Loucy (cell line): ENCODE measurements around the gene GSDMA.

Source experiments
- H2AFZ ChIP-seq: fragments of 200-600 bp; sonication (generic); 2 replicates; pipeline ENCODE4 v1.6.0; 2016; ENCODE audit warnings: antibody characterized with exemption, mild to moderate bottlenecking, low read length, moderate library complexity
- H3F3A ChIP-seq: fragments of 200-600 bp; 2 replicates; pipeline ENCODE4 v1.6.0; 2016; ENCODE audit warnings: antibody characterized with exemption, low read depth, mild to moderate bottlenecking
- H3K27me3 ChIP-seq: fragments of 200-600 bp; sonication (generic); 2 replicates; pipeline ENCODE4 v1.6.1; 2014; ENCODE audit warnings: low read length, mild to moderate bottlenecking; ENCODE audit not compliant: insufficient read depth, poor library complexity, severe bottlenecking
- H3K36me3 ChIP-seq: fragments of 200-600 bp; sonication (generic); 2 replicates; pipeline ENCODE4 v1.6.1; 2016; ENCODE audit warnings: low read length; ENCODE audit not compliant: insufficient read depth
- H3K4me1 ChIP-seq: fragments of 200-600 bp; sonication (generic); 2 replicates; pipeline ENCODE4 v1.5.1; 2014; ENCODE audit warnings: low read length, mild to moderate bottlenecking; ENCODE audit not compliant: insufficient read depth, poor library complexity, severe bottlenecking
- H3K4me2 ChIP-seq: fragments of 200-600 bp; sonication (generic); 2 replicates; pipeline ENCODE4 v1.6.0; 2014; ENCODE audit warnings: antibody characterized with exemption, low read length, low read depth, mild to moderate bottlenecking; ENCODE audit not compliant: poor library complexity, severe bottlenecking
- H3K4me3 ChIP-seq: fragments of 200-600 bp; sonication (generic); 2 replicates; pipeline ENCODE4 v1.5.1; 2014; ENCODE audit warnings: low read length, mild to moderate bottlenecking, mixed read lengths; ENCODE audit not compliant: poor library complexity, severe bottlenecking
- H3K79me2 ChIP-seq: fragments of 200-600 bp; sonication (generic); 2 replicates; pipeline ENCODE4 v1.6.1; 2014; ENCODE audit warnings: low read length; ENCODE audit not compliant: insufficient read depth
- H3K9ac ChIP-seq: fragments of 200-600 bp; sonication (generic); 2 replicates; pipeline ENCODE4 v1.6.0; 2014; ENCODE audit warnings: mild to moderate bottlenecking, low read depth, low read length, moderate library complexity; ENCODE audit not compliant: poor library complexity, severe bottlenecking
- H3K9me2 ChIP-seq: fragments of 200-600 bp; sonication (generic); replicated peaks from 2 replicates; pipeline ENCODE4 v1.6.1; 2016; ENCODE audit warnings: low read depth, low read length, mixed read lengths
- H3K9me3 ChIP-seq: fragments of 200-600 bp; sonication (generic); 2 replicates; pipeline ENCODE4 v1.6.1; 2014; ENCODE audit warnings: mild to moderate bottlenecking, antibody characterized with exemption, low read length, low read depth; ENCODE audit not compliant: insufficient read depth
- H4K20me1 ChIP-seq: fragments of 200-600 bp; sonication (generic); 2 replicates; pipeline ENCODE4 v1.6.0; 2014; ENCODE audit warnings: antibody characterized with exemption, low read length, mild to moderate bottlenecking; ENCODE audit not compliant: insufficient read depth, poor library complexity, severe bottlenecking
- EZH2phosphoT487 ChIP-seq: fragments of 200-600 bp; IDR thresholded peaks from 2 replicates; pipeline ENCODE4 v1.6.1; 2018; ENCODE audit warnings: antibody characterized with exemption, mild to moderate bottlenecking, moderate library complexity, borderline replicate concordance
- TF ChIP-seq, protein P1 (sequence below): fragments of 200-600 bp; sonication (generic); conservative IDR thresholded peaks from 2 replicates; pipeline ENCODE4 v1.5.1; 2014; ENCODE audit warnings: mild to moderate bottlenecking, antibody characterized with exemption, low read length

The GSDMA gene

DNA sequence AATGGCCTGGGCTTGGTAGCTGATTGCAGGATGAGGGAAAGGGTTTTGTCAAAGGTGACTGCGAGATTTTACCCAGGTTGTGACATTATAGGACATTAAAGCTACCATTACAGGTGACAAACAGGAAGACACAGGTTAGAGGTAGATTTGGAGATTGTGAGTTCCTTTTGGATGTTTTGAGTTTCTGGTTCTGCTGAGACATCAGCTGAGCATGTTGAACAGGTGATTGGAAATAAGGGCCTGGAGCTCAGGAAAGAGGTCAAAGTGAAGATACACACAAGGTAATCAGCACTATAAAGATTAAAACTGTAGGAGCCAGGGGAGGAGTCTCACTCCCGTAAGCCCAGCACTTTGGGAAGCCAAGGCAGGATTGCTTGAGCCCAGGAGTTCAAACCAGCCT lies 6.0 kb downstream of the GSDMA start:
- H3K4me2 ChIP-seq: no peak overlapping the region
- no peaks in the 10 kb centered on the region for H3K9me3 ChIP-seq
- H3F3A ChIP-seq: no peaks in the 10 kb centered on the region
- H3K9ac ChIP-seq: no peak overlapping the region
- H3K79me2 ChIP-seq: no peaks in the 10 kb centered on the region
- no peaks in the 10 kb centered on the region for H3K9me2 ChIP-seq
- no peaks in the 10 kb centered on the region for H4K20me1 ChIP-seq
- H3K36me3 ChIP-seq: no peaks in the 10 kb centered on the region
- H3K4me3 ChIP-seq: no peak overlapping the region
- H3K4me1 ChIP-seq: no peaks in the 10 kb centered on the region
- H2AFZ ChIP-seq: no peak overlapping the region
- no peak for TF ChIP-seq EZH2phosphoT487
- TF ChIP-seq, protein P1, sequence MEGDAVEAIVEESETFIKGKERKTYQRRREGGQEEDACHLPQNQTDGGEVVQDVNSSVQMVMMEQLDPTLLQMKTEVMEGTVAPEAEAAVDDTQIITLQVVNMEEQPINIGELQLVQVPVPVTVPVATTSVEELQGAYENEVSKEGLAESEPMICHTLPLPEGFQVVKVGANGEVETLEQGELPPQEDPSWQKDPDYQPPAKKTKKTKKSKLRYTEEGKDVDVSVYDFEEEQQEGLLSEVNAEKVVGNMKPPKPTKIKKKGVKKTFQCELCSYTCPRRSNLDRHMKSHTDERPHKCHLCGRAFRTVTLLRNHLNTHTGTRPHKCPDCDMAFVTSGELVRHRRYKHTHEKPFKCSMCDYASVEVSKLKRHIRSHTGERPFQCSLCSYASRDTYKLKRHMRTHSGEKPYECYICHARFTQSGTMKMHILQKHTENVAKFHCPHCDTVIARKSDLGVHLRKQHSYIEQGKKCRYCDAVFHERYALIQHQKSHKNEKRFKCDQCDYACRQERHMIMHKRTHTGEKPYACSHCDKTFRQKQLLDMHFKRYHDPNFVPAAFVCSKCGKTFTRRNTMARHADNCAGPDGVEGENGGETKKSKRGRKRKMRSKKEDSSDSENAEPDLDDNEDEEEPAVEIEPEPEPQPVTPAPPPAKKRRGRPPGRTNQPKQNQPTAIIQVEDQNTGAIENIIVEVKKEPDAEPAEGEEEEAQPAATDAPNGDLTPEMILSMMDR: no peak
- H3K27me3 ChIP-seq: no peaks in the 10 kb centered on the region

DNA sequence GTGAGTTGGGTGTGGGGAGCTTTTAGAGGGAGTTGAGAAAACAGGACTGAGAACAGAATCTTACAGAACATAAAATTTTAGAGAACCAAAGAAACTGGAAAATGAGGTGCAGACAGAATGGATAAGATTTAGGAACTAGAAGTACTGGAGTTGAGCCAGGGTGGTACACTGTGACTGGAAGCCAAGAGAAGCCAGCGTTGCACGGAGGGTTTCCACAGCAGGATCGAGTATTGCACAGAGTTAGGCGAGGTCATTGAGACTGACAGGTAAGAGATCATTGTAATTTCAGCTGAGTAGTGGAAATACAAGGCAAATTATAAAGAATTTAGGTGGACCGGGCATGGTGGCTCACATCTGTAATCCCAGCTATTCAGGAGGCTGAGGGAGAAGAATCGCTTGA lies 6.6 kb downstream of the GSDMA start:
- H3F3A ChIP-seq: no peaks in the 10 kb centered on the region
- H3K79me2 ChIP-seq: no peaks in the 10 kb centered on the region
- no peak overlapping the region for H3K4me3 ChIP-seq
- no peak overlapping the region for H3K9ac ChIP-seq
- no peaks in the 10 kb centered on the region for H3K9me2 ChIP-seq
- TF ChIP-seq EZH2phosphoT487: no peak
- TF ChIP-seq, protein P1: no peak
- no peak overlapping the region for H3K4me2 ChIP-seq
- H4K20me1 ChIP-seq: no peaks in the 10 kb centered on the region
- H3K9me3 ChIP-seq: no peaks in the 10 kb centered on the region
- H2AFZ ChIP-seq: no peak overlapping the region
- H3K4me1 ChIP-seq: no peaks in the 10 kb centered on the region
- no peaks in the 10 kb centered on the region for H3K27me3 ChIP-seq
- H3K36me3 ChIP-seq: no peaks in the 10 kb centered on the region

DNA sequence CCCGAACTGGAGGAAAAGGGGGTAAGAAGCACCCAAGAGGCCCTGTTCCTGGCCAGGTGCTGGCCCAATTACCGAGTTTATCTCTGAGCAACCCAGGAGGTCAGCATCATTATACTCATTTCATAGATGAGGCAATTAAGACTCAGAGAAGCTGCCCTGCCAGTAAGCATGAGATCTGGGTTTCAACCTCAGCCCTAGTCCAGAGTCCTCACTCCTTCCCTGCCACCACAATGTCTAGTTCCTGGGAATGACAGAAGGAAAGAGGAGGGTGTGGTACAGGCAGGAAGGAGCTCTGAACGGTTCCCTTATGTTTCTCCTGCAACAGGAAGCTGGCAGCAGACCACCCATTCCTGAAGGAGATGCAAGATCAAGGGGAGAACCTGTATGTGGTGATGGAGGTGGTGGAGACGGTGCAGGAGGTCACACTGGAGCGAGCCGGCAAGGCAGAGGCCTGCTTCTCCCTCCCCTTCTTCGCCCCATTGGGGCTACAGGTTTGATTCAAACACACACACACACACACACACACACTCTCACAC lies 7.4 kb downstream of the GSDMA start:
- H4K20me1 ChIP-seq: no peaks in the 10 kb centered on the region
- H3K4me2 ChIP-seq: no peak overlapping the region
- TF ChIP-seq, protein P1: no peak
- no peak for TF ChIP-seq EZH2phosphoT487
- H3K4me1 ChIP-seq: no peaks in the 10 kb centered on the region
- H3F3A ChIP-seq: no peaks in the 10 kb centered on the region
- H3K9ac ChIP-seq: no peak overlapping the region
- H3K27me3 ChIP-seq: no peaks in the 10 kb centered on the region
- no peaks in the 10 kb centered on the region for H3K9me2 ChIP-seq
- H3K4me3 ChIP-seq: no peak overlapping the region
- no peaks in the 10 kb centered on the region for H3K36me3 ChIP-seq
- H2AFZ ChIP-seq: no peak overlapping the region
- no peaks in the 10 kb centered on the region for H3K79me2 ChIP-seq
- no peaks in the 10 kb centered on the region for H3K9me3 ChIP-seq
